Stimulated activated effector memory CD8-positive, alpha-beta T cell treated with anti-CD3 and anti-CD28 coated beads, Interleukin-12 subunit alpha, Interleukin-12 subunit beta, amount 100 ng/mL, for 72 hours (primary cell): ENCODE data around the gene SLC7A6OS.
"Not testable (repeated sequence)": the region's sequence is repeated elsewhere in the genome, so short reads cannot be mapped to it uniquely, and the experiment has no call there.

Source experiments
- ATAC-seq: fragments of 150-1000 bp; cut with Tn5 transposase; 2 replicates; pipeline ENCODE4 v1.10.0; 2021
- DNase-seq, 2 donors: peaks; one replicate each; pipeline ENCODE4 v3.0.0; 2021 to 2022; ENCODE audit warnings: low spot score in 2 of 2
- H3K27ac Mint-ChIP-seq: one replicate; pipeline ENCODE4 v1.8.0; 2022; ENCODE audit warnings: mild to moderate bottlenecking, mixed read lengths
- H3K36me3 Mint-ChIP-seq: one replicate; pipeline ENCODE4 v1.8.0; 2022; ENCODE audit warnings: mild to moderate bottlenecking, mixed read lengths
- H3K4me1 Mint-ChIP-seq: one replicate; pipeline ENCODE4 v1.8.0; 2022; ENCODE audit warnings: mixed read lengths
- H3K4me3 Mint-ChIP-seq: one replicate; pipeline ENCODE4 v1.8.0; 2022; ENCODE audit warnings: mild to moderate bottlenecking, mixed read lengths
- H3K9me3 Mint-ChIP-seq: one replicate; pipeline ENCODE4 v1.8.0; 2022; ENCODE audit warnings: mixed read lengths

SLC7A6OS gene

DNA sequence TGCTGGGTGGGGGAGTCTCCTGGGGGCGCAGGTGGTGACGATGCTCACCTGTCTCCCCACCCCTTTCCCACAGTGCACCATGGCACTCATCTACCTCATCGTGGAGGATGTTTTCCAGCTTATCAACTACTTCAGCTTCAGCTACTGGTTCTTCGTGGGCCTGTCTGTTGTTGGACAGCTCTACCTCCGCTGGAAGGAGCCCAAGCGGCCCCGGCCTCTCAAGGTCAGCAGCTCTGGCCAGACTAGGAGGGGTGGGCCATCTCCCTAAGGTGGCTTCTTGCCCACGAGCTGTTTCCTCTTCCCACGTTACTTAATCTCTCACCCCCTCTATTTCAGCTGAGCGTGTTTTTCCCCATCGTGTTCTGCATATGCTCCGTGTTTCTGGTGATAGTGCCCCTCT is 14.5 kb downstream of the SLC7A6OS start:
- Mint-ChIP-seq H3K27ac (peak overlapping the region; percentile 84), H3K4me3 (no peak overlapping the region), H3K4me1 (peaks cover 29% of the 10 kb centered on the region), H3K9me3 (no peaks in the 10 kb centered on the region), H3K36me3 (peaks cover 100% of the 10 kb centered on the region)
- ATAC-seq (no peak), DNase-seq (no peak)

DNA sequence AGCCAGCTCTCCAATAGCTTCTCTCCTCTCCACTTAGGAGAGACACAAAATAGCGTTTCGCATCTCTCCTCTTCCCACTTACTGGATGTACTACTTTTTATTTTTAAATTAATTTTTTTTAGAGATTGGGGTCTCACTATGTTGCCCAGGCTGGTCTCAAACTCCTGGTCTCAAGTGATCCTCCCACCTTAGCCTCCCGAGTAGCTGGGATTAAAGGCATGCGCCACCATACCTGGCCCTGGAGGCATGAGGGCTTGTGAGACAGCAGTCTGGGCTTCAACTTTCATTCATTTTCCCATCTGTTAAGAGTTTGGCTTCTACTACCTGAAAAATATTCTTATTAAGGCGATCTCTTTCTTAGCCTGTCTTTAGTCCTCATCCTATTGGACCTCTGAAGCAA is 18.3 kb downstream of the SLC7A6OS start:
- H3K36me3 Mint-ChIP-seq, result peaks cover 97% of the 10 kb centered on the region
- H3K9me3 Mint-ChIP-seq, result no peaks in the 10 kb centered on the region
- peaks cover 54% of the 10 kb centered on the region for H3K4me1 Mint-ChIP-seq

DNA sequence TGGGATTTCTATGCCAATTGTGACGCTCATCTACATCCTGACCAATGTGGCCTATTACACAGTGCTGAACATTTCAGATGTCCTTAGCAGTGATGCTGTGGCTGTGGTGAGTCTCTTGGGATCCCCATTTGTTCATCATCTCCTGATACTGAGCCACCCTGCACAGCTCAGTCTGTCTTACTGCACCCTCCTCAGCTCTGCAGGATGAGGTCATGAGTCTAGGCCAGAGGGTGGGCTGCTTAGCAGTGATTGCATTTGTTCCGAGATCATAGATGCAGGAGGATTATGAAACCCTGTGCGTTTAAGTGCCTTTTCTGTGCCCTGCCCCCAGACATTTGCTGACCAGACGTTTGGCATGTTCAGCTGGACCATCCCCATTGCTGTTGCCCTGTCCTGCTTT is 19.5 kb downstream of the SLC7A6OS start:
- no peaks in the 10 kb centered on the region for H3K9me3 Mint-ChIP-seq
- H3K36me3 Mint-ChIP-seq, result peaks cover 97% of the 10 kb centered on the region
- H3K4me1 Mint-ChIP-seq, result peaks cover 65% of the 10 kb centered on the region
- DNase-seq (no peak), ATAC-seq (peak; percentile 38)
- H3K27ac Mint-ChIP-seq, result peak overlapping the region; percentile 84
- H3K4me3 Mint-ChIP-seq, result no peak overlapping the region

More for the DNA sequence above, 18.3 kb downstream of the SLC7A6OS start:
- Mint-ChIP-seq H3K27ac (peak overlapping the region; percentile 84), H3K4me3 (no peak overlapping the region)
- ATAC-seq (no peak), DNase-seq (no peak)

GRCh38 chr16:68290450-68290849 is 20.3 kb downstream of the SLC7A6OS start:
- Mint-ChIP-seq H3K4me1 (peaks cover 73% of the 10 kb centered on the region), H3K27ac (peak overlapping the region; percentile 84), H3K9me3 (no peaks in the 10 kb centered on the region), H3K36me3 (peaks cover 96% of the 10 kb centered on the region), H3K4me3 (peak overlapping the region; percentile 36)
- DNase-seq (no peak), ATAC-seq (no peak)

DNA sequence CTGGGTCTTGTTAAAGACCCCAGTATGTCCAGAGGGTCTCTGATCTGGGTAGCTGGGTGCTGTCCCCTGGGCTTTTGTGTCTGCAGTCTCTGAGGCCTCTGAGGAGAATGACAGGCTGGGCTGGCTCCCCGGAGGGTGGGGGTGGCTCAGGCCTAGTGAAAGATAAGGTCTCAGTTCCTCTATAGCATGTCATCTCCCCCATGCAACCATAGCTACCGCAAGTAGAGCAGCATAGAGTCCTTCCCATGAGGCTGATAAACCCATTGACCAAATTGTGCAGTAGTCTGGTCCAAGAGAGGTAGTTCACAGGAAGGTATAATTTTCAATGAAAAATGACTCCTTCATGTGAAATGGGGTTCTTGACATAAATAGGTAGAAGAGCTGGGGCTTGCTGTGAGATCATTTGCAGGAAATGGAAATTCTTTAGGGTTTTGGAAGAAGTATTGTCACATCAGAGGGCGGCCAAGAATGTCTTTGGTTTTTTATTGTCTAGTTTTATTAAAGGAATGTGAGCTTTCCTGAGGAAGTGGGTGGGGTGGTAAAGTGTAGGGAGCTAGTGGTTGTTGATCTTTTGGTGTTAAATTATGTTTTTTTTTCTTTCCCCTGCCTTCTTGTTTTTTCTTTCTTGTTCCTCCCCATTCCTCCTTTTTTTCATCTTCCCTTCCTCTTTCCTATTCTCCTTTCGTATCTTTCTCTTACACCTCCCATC is 21.0 kb downstream of the SLC7A6OS start:
- peaks cover 94% of the 10 kb centered on the region for H3K36me3 Mint-ChIP-seq
- no peak for DNase-seq
- H3K4me3 Mint-ChIP-seq, result peak overlapping the region; percentile 36
- ATAC-seq, result peak; percentile 94
- H3K4me1 Mint-ChIP-seq, result peaks cover 79% of the 10 kb centered on the region
- peak overlapping the region; percentile 84 for H3K27ac Mint-ChIP-seq
- no peaks in the 10 kb centered on the region for H3K9me3 Mint-ChIP-seq

DNA sequence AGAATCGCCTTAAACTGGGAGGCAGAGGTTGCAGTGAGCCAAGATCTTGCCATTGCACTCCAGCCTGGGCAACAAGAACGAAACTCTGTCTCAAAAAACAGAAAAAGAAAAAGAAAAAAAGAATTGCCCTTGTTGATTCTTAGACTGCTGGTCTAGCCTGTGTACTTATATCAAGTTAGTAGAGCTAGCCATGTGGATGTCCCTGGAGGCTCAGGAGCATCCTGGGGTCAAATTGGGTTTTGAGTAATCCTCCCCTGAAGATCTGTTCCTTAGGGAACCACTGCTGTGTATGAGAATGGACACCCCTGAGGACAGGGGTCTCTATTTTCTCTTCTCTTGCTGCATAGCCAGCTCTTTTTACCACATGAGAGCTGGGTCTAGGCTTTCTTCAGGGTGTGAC is 21.5 kb downstream of the SLC7A6OS start:
- Mint-ChIP-seq H3K4me3 (peak overlapping the region; percentile 36), H3K4me1 (peaks cover 81% of the 10 kb centered on the region), H3K9me3 (no peaks in the 10 kb centered on the region), H3K36me3 (peaks cover 93% of the 10 kb centered on the region), H3K27ac (peak overlapping the region; percentile 84)
- DNase-seq (no peak), ATAC-seq (no peak)

DNA sequence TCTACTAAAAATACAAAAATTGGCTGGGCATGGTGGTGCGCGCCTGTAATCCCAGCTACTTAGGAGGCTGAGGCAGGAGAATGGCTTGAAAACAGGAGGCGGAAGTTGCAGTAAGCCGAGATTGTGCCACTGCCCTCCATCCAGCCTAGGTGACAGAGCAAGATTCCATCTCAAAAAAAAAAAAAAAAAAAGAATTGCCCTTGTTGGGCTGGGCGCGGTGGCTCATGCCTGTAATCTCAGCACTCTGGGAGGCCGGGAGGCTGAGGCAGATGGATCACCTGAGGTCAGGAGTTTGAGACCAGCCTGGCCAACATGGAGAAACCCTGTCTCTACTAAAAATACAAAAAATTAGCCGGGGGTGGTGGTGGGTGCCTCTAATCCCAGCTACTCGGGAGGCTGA is 21.9 kb downstream of the SLC7A6OS start:
- peak overlapping the region; percentile 36 for H3K4me3 Mint-ChIP-seq

GRCh38 chr16:68288252-68288650 is 22.5 kb downstream of the SLC7A6OS start:
- peak overlapping the region; percentile 84 for H3K27ac Mint-ChIP-seq
- no peak for ATAC-seq
- H3K4me3 Mint-ChIP-seq, result peak overlapping the region; percentile 57
- peaks cover 83% of the 10 kb centered on the region for H3K4me1 Mint-ChIP-seq
- peaks cover 86% of the 10 kb centered on the region for H3K36me3 Mint-ChIP-seq
- H3K9me3 Mint-ChIP-seq, result no peaks in the 10 kb centered on the region
- no peak for DNase-seq

More for the DNA sequence above, 21.9 kb downstream of the SLC7A6OS start:
- H3K9me3 Mint-ChIP-seq, DNase-seq, ATAC-seq: not testable (repeated sequence)
- peaks cover 88% of the 10 kb centered on the region for H3K36me3 Mint-ChIP-seq
- peaks cover 83% of the 10 kb centered on the region for H3K4me1 Mint-ChIP-seq
- H3K27ac Mint-ChIP-seq, result peak overlapping the region; percentile 84

- H3K9me3 Mint-ChIP-seq, result no peaks in the 10 kb centered on the region
Measured at GRCh38 chr16:68287276-68288251, 23.2 kb downstream of the SLC7A6OS start.

GRCh38 chr16:68286153-68287074 is 24.3 kb downstream of the SLC7A6OS start:
- H3K27ac Mint-ChIP-seq, result peak overlapping the region; percentile 84
- H3K36me3 Mint-ChIP-seq, result peaks cover 86% of the 10 kb centered on the region
- H3K9me3 Mint-ChIP-seq, result no peaks in the 10 kb centered on the region
- H3K4me3 Mint-ChIP-seq, result peak overlapping the region; percentile 57
- peaks cover 87% of the 10 kb centered on the region for H3K4me1 Mint-ChIP-seq
- DNase-seq (no peak), ATAC-seq (peak; percentile 35)

More at GRCh38 chr16:68287276-68288251, 23.2 kb downstream of the SLC7A6OS start:
- ATAC-seq (peak; percentile 4), DNase-seq (no peak)
- Mint-ChIP-seq H3K4me3 (peak overlapping the region; percentile 57), H3K27ac (peak overlapping the region; percentile 84), H3K4me1 (peaks cover 89% of the 10 kb centered on the region), H3K36me3 (peaks cover 86% of the 10 kb centered on the region)

DNA sequence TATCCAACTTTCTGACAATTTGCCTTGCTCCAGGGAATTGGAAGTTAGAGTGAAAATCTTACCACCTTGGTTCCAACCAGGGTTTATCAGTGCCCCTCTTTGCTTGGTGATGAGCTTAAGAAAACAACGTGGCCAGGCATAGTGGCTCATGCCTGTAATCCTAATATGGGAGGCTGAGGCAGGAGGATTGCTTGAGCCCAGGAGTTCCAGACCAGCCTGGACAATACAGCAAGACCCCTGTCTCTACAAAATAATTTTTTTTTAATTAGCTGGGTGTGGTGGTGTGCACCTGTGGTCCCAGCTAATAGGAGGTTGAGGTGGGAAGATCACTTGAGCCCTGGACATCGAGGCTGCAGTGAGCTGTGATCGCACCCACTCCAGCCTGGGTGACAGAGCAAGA is 25.1 kb downstream of the SLC7A6OS start:
- H3K9me3 Mint-ChIP-seq, result no peaks in the 10 kb centered on the region
- peak overlapping the region; percentile 84 for H3K27ac Mint-ChIP-seq
- ATAC-seq, result no peak
- DNase-seq, result no peak
- H3K36me3 Mint-ChIP-seq, result peaks cover 86% of the 10 kb centered on the region
- H3K4me3 Mint-ChIP-seq, result peak overlapping the region; percentile 57
- H3K4me1 Mint-ChIP-seq, result peaks cover 86% of the 10 kb centered on the region

DNA sequence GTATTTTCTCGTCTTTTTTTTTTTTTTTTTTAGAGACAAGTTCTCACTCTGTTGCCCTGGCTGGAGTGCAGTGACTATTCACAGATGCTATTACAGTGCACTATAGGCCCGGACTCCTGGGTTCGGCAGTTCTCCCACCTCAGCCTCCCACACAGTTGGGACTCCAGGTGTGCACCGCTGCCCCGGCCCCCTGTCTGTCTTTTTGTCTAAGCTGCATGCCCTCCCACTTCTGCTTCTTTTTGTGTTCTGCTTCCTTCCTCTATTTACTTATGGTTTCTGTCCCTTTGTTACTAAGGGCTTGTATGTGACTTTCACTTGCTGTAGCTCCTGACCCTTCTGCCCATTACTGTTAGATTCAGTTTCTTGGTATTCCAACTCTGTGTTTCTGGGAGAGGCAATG is 25.9 kb downstream of the SLC7A6OS start:
- H3K4me3 Mint-ChIP-seq, result peak overlapping the region; percentile 57
- H3K9me3 Mint-ChIP-seq, result no peaks in the 10 kb centered on the region
- peaks cover 86% of the 10 kb centered on the region for H3K36me3 Mint-ChIP-seq
- H3K27ac Mint-ChIP-seq, result peak overlapping the region; percentile 84
- ATAC-seq, result no peak
- peaks cover 81% of the 10 kb centered on the region for H3K4me1 Mint-ChIP-seq
- no peak for DNase-seq

- Mint-ChIP-seq H3K9me3 (no peaks in the 10 kb centered on the region), H3K27ac (peak overlapping the region; percentile 84), H3K36me3 (peaks cover 86% of the 10 kb centered on the region), H3K4me1 (peaks cover 76% of the 10 kb centered on the region), H3K4me3 (peak overlapping the region; percentile 57)
- no peak for DNase-seq
- peak; percentile 58 for ATAC-seq
Measured at GRCh38 chr16:68283801-68284598, 26.7 kb downstream of the SLC7A6OS start.

GRCh38 chr16:68283346-68283745 is 27.4 kb downstream of the SLC7A6OS start:
- ATAC-seq (no peak), DNase-seq (no peak)
- peak overlapping the region; percentile 57 for H3K4me3 Mint-ChIP-seq
- peaks cover 83% of the 10 kb centered on the region for H3K36me3 Mint-ChIP-seq
- H3K27ac Mint-ChIP-seq, result peak overlapping the region; percentile 84
- peaks cover 76% of the 10 kb centered on the region for H3K4me1 Mint-ChIP-seq
- no peaks in the 10 kb centered on the region for H3K9me3 Mint-ChIP-seq
